Effector memory CD4-positive, alpha-beta T cell (primary cell): ENCODE results near the gene HAUS8.

Experiments used
- DNase-seq, 3 donors: peaks; one replicate each; pipeline ENCODE4 v3.0.0-alpha.2; 2020
- H3K27ac ChIP-seq: 2 replicates; pipeline ENCODE4 v1.7.0; 2013; ENCODE audit warnings: mild to moderate bottlenecking, low read length, moderate library complexity; ENCODE audit not compliant: insufficient read depth, poor library complexity, severe bottlenecking
- H3K27me3 ChIP-seq: replicated peaks from 2 replicates; pipeline ENCODE4 v1.7.0; 2013; ENCODE audit warnings: mild to moderate bottlenecking, low read length; ENCODE audit not compliant: insufficient read depth, control insufficient read depth, poor library complexity, severe bottlenecking
- H3K36me3 ChIP-seq: 2 replicates; pipeline ENCODE4 v1.7.0; 2013; ENCODE audit warnings: mild to moderate bottlenecking, low read length, moderate library complexity; ENCODE audit not compliant: control insufficient read depth, insufficient read depth
- H3K4me1 ChIP-seq: 2 replicates; pipeline ENCODE4 v1.7.0; 2013; ENCODE audit warnings: low read length, mild to moderate bottlenecking; ENCODE audit not compliant: control insufficient read depth, insufficient read depth, poor library complexity, severe bottlenecking
- H3K4me3 ChIP-seq: 2 replicates; pipeline ENCODE4 v1.7.0; 2013; ENCODE audit warnings: low read length, low read depth, mild to moderate bottlenecking; ENCODE audit not compliant: insufficient read depth, poor library complexity, severe bottlenecking
- H3K9me3 ChIP-seq: 2 replicates; pipeline ENCODE4 v1.7.0; 2013; ENCODE audit warnings: mild to moderate bottlenecking, low read length, moderate library complexity; ENCODE audit not compliant: control insufficient read depth

Gene HAUS8

DNA sequence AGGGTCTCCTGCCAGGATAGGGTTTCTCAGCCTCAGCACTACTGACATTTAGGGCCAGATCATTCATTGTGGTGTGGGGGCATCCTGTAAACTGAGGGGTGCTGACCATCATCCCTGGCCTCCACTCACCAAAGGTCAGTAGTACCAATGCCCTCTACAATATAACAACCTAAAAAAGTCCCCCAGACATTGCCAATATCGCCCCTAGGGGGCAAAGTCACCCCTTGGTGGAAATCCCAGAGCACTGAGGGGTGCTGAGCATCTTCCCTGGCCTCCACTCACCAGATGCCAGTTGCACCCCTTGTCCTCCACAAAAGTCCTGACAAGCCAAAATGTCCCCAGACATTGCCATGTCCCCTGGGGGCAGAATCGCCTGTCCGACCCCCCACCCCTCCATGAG lies 70.3 kb downstream of the HAUS8 start:
- no peaks in the 10 kb centered on the region for H3K9me3 ChIP-seq
- H3K4me1 ChIP-seq, result peaks cover 24% of the 10 kb centered on the region
- no peak overlapping the region for H3K27ac ChIP-seq
- no peak overlapping the region for H3K4me3 ChIP-seq
- no peaks in the 10 kb centered on the region for H3K27me3 ChIP-seq
- no peaks in the 10 kb centered on the region for H3K36me3 ChIP-seq
- no peak for DNase-seq

DNA sequence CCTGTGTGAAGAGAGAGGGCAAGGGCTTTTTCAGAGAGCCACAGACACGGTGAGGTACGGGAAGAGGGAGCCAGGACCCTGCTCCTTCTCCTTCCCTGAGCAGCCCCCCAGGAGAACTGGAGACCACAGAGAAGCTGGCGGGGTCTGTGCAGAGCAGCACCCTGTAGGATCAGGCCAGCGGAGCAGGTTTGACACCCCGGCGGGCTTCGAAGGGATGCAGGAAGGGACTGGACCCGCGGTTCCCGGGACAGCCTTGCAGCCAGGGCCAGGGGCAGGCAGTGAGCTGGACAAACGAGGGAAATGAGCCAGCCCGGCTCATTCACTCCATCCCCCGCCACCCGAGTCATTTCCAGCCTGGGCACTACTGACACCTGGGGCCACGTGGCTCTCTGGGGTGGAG lies 70.9 kb downstream of the HAUS8 start:
- no peaks in the 10 kb centered on the region for H3K27me3 ChIP-seq
- no peaks in the 10 kb centered on the region for H3K9me3 ChIP-seq
- H3K36me3 ChIP-seq, result no peaks in the 10 kb centered on the region
- H3K4me3 ChIP-seq, result no peak overlapping the region
- no peak for DNase-seq
- peaks cover 24% of the 10 kb centered on the region for H3K4me1 ChIP-seq
- no peak overlapping the region for H3K27ac ChIP-seq

DNA sequence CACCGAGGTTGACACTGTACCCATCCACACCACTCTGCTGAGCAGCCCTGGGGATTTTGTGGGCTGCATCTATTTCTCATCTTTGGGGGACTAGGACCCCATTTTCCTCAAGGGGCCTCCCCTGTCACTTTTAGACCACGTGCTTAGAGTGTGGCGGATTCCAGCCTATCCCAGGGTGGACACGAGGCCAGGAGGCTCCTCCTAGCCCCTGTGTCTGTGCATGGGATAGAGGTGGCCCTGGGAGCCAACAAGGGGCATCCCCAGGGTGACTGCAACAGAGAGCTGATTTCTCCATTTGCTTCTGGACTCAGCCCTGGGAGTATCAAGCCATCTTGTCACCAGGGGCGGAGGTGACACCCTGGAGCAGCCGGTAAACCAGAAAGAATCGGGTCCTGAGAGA lies 72.8 kb downstream of the HAUS8 start:
- Histone ChIP-seq H3K4me3 (no peak overlapping the region), H3K27me3 (no peaks in the 10 kb centered on the region), H3K4me1 (peaks cover 24% of the 10 kb centered on the region), H3K27ac (peak overlapping the region; percentile 55), H3K9me3 (no peaks in the 10 kb centered on the region), H3K36me3 (no peaks in the 10 kb centered on the region)
- no peak for DNase-seq

DNA sequence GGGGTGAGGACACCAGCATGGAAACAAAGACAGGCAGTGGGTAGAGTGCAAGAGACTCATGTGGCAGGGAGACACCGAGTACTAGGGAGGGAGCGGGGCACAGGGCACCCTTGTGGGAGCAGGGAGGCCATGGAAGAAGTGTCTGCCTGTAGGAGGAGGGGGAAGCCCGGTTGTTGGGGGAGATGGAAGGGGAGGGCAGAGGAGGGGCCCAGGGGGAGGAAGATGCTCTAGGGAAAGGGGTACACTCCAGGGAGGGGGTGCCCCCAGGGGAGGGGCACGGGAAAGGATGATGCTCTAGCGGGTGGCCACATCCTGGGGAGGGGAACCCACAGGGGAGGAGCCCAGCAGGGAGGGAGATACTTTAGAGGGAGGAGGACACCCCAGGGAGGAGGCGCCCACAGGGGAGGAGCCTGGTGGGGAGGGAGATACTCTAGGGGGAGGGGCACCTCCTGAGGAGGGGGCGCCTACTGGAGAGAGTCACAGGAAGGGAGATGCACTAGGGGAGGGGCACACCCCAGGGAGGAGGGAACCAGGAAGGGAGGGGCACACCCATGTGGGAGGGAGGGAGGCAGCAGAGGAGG lies 73.6 kb downstream of the HAUS8 start:
- Histone ChIP-seq H3K27ac (peak overlapping the region; percentile 55), H3K36me3 (no peaks in the 10 kb centered on the region), H3K27me3 (no peaks in the 10 kb centered on the region), H3K4me1 (peaks cover 24% of the 10 kb centered on the region), H3K9me3 (no peaks in the 10 kb centered on the region), H3K4me3 (peak overlapping the region; percentile 20)
- DNase-seq, result peak; percentile 73 to 80 (median 74)
